ENCODE measurements around the gene BMP10.

BMP10 gene

GRCh38 chr2:68853035-68853434 is 18.2 kb downstream of the BMP10 start:
- no peak for DNase-seq (ENCODE audit: low read depth)

DNA sequence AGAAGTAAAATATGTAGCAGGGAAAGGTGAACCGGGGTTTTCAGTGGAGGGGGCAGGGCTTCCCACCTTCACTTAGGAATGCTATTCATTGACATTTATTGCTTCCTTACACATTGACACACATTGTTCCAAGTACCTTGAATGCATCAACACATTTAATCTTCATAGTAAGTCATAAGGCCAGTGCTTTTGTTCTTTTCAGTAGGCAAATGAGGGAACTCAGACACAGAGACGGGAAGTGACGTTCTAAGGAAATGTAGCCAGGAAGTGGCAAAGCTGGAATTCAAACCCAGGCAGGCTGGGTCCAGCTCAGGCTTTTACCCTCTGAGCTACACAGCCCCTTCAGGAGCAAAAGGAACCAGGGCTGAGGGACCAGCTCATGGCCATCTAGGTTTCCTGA is 20.7 kb downstream of the BMP10 start:
- DNase-seq (ENCODE audit: low read depth), result no peak

DNA sequence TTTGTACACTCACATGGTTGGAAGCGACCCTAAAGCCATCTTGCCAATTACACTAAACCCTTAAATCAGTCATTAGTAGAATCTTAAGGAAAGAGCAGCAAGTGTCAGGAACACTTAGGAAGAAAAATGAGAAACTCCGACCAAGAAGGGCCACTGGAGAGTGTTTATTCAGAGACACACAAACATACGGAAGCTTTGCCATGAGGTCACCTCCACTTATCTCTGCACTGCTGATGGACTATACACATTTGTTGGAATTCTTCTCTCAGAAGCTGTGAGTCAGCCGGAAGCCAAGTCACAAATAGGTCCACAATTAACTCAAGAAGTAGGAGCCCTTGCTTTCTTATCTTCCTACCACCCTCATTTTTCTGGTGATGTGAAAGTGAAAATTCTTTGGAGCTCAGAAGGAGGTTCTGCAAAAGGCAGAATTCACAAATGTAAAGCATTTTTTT is 21.6 kb downstream of the BMP10 start:
- no peak for DNase-seq (ENCODE audit: low read depth)

DNA sequence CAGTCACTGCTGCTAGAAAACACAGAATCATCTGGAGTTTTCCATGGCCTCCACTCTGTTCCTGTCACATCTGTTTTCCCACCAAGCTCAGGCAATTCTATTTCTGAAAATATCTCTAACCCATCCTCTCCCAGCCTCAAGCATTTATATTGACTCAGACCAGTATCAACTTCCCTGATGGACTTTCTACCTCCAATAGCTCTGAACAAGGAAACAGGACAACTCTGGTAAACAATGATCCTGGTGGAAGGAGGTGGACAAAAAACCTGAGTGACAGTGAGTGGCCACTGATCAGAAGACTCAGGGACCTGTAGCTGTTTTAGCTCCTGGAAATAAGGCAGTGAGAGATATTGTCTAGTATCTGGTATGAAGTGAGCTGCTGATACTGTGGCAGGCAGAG is 23.4 kb downstream of the BMP10 start:
- no peak for DNase-seq (ENCODE audit: low read depth)

- DNase-seq (ENCODE audit: low read depth), result no peak
Measured at GRCh38 chr2:68846091-68846490, 25.1 kb downstream of the BMP10 start.

GRCh38 chr2:68845043-68845442 is 26.2 kb downstream of the BMP10 start:
- no peak for DNase-seq (ENCODE audit: low read depth)

- no peak for DNase-seq (ENCODE audit: low read depth)
Measured at GRCh38 chr2:68839260-68839833, 31.9 kb downstream of the BMP10 start.

DNA sequence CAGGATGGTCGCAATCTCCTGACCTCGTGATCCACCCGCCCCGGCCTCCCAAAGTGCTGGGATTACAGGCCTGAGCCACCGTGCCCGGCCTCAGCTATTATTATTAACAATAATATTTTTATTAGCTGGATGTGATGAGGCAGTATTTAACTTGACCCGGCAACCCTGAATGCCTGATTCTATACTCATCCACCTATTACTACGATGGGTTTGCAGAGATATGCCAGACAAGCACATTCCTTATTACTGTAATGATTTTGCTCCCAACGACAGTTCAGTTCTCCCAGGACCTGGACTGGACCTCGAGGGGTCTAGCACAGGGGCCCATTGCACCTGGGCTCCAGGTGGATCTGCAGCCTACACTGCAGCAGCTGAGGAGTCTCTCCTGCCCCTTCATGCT is 32.6 kb downstream of the BMP10 start:
- no peak for DNase-seq (ENCODE audit: low read depth)

- no peak for DNase-seq (ENCODE audit: low read depth)
Measured at GRCh38 chr2:68837861-68838341, 33.3 kb downstream of the BMP10 start.

DNA sequence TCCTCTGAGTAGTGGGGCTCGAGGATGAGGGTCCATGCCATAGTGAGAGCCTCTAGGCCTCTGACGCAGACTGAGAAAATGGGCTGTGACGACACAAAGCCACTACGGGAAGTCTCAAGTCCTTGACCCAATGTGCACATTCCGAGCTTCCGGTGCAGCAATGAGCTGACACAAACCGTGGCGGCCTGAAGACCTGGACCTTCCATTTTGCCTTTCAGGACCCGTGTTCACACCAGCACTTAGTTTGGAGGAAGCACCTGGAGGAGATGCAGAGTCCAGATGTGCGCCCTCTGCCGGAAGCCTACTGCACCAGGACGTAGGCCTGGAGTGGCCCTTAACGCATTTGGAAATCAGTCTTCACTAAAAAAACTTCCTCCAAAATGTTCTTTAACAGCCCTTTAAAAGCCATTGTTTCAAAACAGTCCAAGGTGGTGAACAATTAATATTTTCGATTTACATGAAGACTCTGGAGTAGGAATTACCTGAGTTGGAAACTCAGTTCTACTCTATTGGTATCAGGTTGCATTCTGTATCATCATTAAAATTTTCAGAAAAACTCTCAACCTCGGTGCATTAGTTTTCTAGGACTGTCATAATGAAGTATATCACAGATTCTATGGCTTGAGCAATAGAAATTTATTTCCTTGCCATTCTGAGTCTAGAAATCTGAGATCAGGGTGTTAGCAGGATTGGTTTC is 33.9 kb downstream of the BMP10 start:
- DNase-seq (ENCODE audit: low read depth), result peak; percentile 55

GRCh38 chr2:68835621-68836020 is 35.6 kb downstream of the BMP10 start:
- no peak for DNase-seq (ENCODE audit: low read depth)

GRCh38 chr2:68834737-68835376 is 36.3 kb downstream of the BMP10 start:
- no peak for DNase-seq (ENCODE audit: low read depth)

DNA sequence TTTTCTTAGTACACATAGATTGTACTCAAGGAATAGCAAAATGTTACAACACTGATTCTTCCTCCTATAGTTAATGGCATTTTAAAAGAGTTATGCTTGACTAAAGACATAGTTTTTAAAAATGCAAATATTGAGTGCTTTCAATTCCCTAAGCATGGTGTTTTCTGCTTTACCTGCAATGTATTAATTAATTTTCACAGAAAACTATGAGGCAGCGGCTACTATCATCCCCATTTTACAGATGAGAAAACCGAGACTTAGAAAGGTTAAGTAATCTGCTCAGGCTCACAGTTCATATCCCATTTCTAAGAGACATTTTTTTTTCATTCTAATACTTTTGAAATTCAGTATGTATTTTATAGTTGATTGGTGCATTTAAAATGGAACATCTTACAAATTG is 38.0 kb downstream of the BMP10 start:
- no peak for DNase-seq (ENCODE audit: low read depth)

GRCh38 chr2:68832233-68832869 is 38.8 kb downstream of the BMP10 start:
- DNase-seq (ENCODE audit: low read depth), result peak; percentile 41

GRCh38 chr2:68831686-68832232 is 39.4 kb downstream of the BMP10 start:
- DNase-seq (ENCODE audit: low read depth), result no peak

- no peak for DNase-seq (ENCODE audit: low read depth)
Measured at GRCh38 chr2:68829749-68830148, 41.4 kb downstream of the BMP10 start.

GRCh38 chr2:68828887-68829708 is 42.1 kb downstream of the BMP10 start:
- peak; percentile 27 for DNase-seq (ENCODE audit: low read depth)

DNA sequence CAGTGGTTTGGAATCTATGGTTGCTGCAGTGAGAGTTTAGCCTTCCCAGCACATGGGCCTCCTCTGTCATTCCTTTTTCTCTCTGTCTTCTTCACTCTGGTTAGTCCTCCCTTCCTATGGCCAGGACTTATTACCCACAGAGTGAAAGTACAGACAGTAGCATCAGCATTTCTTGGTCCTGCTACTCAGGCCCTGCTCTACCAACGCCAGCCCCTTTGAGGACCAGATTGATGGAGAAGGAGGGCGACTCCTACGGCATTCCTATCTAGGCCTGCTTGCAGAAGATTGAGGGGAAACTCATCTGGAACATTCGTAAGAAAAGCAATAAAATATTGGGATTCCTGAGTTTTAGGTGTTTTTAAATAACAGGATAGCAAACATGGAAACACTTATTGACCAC is 43.5 kb downstream of the BMP10 start:
- no peak for DNase-seq (ENCODE audit: low read depth)

DNA sequence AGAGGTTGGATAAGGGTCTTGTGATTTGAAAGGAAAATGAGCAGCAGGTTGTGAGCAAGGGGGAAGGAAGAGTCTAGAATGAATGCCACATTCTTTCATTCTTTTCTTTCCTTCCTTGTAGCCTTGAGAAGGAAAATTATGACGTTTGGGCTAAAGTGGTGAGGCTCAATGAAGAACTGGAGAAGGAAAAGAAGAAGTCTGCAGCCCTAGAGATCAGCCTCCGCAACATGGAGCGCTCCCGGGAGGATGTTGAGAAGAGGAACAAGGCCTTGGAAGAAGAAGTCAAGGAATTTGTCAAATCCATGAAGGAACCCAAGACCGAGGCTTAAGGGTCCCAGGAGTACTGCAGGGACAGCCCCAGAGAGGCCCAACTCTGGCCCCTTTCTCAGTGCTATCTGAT is 45.3 kb downstream of the BMP10 start:
- no peak for DNase-seq (ENCODE audit: low read depth)

DNA sequence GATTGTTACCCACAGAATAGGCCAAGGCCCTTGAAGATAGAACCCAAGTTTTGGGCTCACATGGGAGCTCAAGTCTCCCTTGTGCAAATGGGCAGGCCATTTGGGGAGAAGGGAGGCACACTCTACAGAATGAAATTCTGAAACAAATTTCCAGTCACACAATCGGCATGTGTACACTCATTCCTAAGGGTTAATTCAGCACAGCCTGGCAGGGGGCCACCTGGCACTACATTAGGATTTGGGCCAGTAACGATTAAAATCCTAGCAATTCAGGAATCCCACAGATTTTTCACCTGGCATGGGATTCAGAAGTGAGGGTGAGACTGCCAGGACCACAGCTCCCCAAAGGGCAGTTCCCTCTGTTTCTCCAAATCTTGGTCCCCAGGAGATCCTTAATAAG is 46.4 kb downstream of the BMP10 start:
- no peak for DNase-seq (ENCODE audit: low read depth)

GRCh38 chr2:68822207-68822872 is 48.9 kb downstream of the BMP10 start:
- no peak for DNase-seq (ENCODE audit: low read depth)

Measured in stimulated activated CD4-positive, alpha-beta T cell treated with anti-CD3 and anti-CD28 coated beads, Interleukin-2, amount 100 ng/mL, for 4 hours (primary cell).